ENCODE data around the gene PIH1D2. TPM values are rescaled to one million over a fixed set of nuclear protein-coding genes. Genes with fewer than 3 reads are reported as not detected.
A peak's percentile ranks its signal among the peaks of the same experiment; 100 is the strongest.

Gene PIH1D2, protein sequence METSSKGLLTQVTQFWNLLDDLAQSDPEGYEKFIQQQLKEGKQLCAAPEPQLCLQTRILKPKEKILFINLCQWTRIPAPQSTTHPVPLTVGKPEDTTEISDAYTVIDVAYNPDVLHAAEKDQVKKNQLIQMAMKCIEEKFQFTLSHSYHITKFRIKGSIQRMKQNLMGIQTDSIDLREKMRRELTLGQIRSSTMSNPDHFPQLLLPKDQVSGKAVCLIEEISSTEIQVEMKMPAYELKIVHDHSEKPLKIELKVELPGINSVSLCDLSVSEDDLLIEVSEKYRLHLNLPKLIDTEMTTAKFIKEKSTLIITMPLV
- 2.0 and 4.8 TPM in 2 replicates for total RNA-seq (2021)
- Bru-seq, nascent RNA: percentile 49 among the genes with signal in this experiment
- percentile 40 among the genes with signal in this experiment for BruChase-seq, experiment 1, labeled RNA remaining after a 2-hour chase
- BruChase-seq, experiment 2, labeled RNA remaining after a 6-hour chase: percentile 44 among the genes with signal in this experiment
- long read RNA-seq, partial matches to known transcripts: 5 of 8 reads
- long read RNA-seq, other reads (novel, unspliced or antisense): 2 of 8 reads

GRCh38 chr11:112073941-112074811 lies at the start of gene PIH1D2, which contains the start of gene NKAPD1:
Gene PIH1D2, minus strand, starts transcription at chr11:112074017. Its CDS starts 843 bp downstream, at chr11:112073174.
Gene NKAPD1, plus strand, starts transcription at chr11:112074299. Its CDS starts 1,276 bp downstream, at chr11:112075575.
- Histone ChIP-seq H3K4me2 (peak within 1 kb of the TSS; percentile 84), H4K20me1 (ENCODE audit: insufficient read depth) (0 out of 2 replicates have a peak, but pooled peaks cover 4% of the 10 kb centered on the region), H3K27me3 (ENCODE audit: insufficient read depth, low read depth) (no peaks in the 10 kb centered on the region), H3K4me3 (peak within 1 kb of the TSS; percentile 98), H3K9me3 (ENCODE audit: insufficient read depth, low read depth) (no peaks in the 10 kb centered on the region), H3K79me2 (ENCODE audit: low read depth) (peaks cover 28% of the 10 kb centered on the region), H3F3A (ENCODE audit: insufficient read depth, low read depth) (peaks cover 6% of the 10 kb centered on the region; the same call in 1 of the 2 replicates), H3K4me1 (replicated peaks; ENCODE audit: insufficient read depth) (peaks cover 18% of the 10 kb centered on the region; the same call in 1 of the 2 replicates), H3K36me3 (ENCODE audit: low read depth) (peaks cover 36% of the 10 kb centered on the region), H3K27ac (peak within 1 kb of the TSS; percentile 82), H3K9me2 (ENCODE audit: insufficient read depth) (no peaks in the 10 kb centered on the region), H2AFZ (peak within 1 kb of the TSS; percentile 90)
- DNase-seq: peak; percentile 63 to 84
- TSS peak; percentile 72 for BruUV-seq (replicated peaks)
- CTCF ChIA-PET: no interaction called here
- POLR2A ChIA-PET (ENCODE audit: unreplicated experiment): interaction anchor here (0.6 kb wide), 1 partner anchor 9 kb away, joined by 3 read pairs; no protein-coding TSS in a partner anchor
- intact Hi-C loops (cut with micrococcal nuclease; ENCODE audit: unreplicated experiment): loop anchor here (2.0 to 5.0 kb wide), 2 partner anchors 47 to 143 kb away; partner anchors contain the start of gene DLAT
- TF ChIP-seq EZH2 (IDR thresholded peaks at IDR 0.05; ENCODE audit: low read depth) (no peak), CTCF (conservative IDR thresholded peaks at IDR 0.05) (0 out of 2 replicates have a peak, but pooled peaks have one; percentile 17)

DNA sequence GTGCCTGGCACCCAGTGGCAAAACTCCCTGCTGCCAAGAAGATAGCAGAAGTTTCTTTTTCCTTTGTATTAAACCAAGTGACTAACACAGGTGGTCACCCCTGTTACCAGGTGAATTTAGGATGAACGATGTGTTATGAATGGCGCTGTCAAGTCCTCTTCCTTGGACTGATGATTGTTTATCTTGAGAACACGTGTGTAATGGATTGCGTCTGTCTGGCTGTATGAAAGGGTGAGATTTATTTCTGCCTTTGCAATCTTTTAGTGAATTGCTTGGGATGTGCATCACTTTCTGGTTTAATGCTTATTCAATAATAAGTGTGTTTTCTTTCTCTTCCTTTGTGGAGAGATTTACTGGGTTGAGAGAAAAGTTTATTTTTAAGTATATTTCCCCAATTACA lies 49.3 kb upstream of the PIH1D2 start:
- no peaks in the 10 kb centered on the region for H3K9me3 ChIP-seq (ENCODE audit: insufficient read depth, low read depth)
- H3K27me3 ChIP-seq (ENCODE audit: insufficient read depth, low read depth): no peaks in the 10 kb centered on the region
- H2AFZ ChIP-seq: no peak overlapping the region
- H3F3A ChIP-seq (ENCODE audit: insufficient read depth, low read depth): peaks cover 5% of the 10 kb centered on the region
- H3K36me3 ChIP-seq (ENCODE audit: low read depth): no peaks in the 10 kb centered on the region
- H3K4me1 ChIP-seq (replicated peaks; ENCODE audit: insufficient read depth): peaks cover 2% of the 10 kb centered on the region; the same call in 1 of the 2 replicates
- H3K9me2 ChIP-seq (ENCODE audit: insufficient read depth): no peaks in the 10 kb centered on the region
- BruUV-seq (replicated peaks): no TSS peak
- no peak overlapping the region for H3K4me3 ChIP-seq
- CTCF ChIA-PET: no interaction called here
- H4K20me1 ChIP-seq (ENCODE audit: insufficient read depth): no peaks in the 10 kb centered on the region
- H3K79me2 ChIP-seq (ENCODE audit: low read depth): no peaks in the 10 kb centered on the region
- H3K27ac ChIP-seq: no peak overlapping the region
- H3K4me2 ChIP-seq: no peak overlapping the region
- POLR2A ChIA-PET (ENCODE audit: unreplicated experiment): no interaction called here
- TF ChIP-seq CTCF (conservative IDR thresholded peaks at IDR 0.05) (no peak), EZH2 (IDR thresholded peaks at IDR 0.05; ENCODE audit: low read depth) (no peak)
- DNase-seq: no peak
- intact Hi-C loops (cut with micrococcal nuclease; ENCODE audit: unreplicated experiment): no loop called here

Measured in PC-9 (cell line).